SK-N-SH treated with all-trans-retinoic acid at 6 μM for 48 hours (cell line): ENCODE results near the gene LYST.

Experiments
- ATAC-seq: fragments of 200-7000 bp; cut with Tn5 transposase; 3 replicates; pipeline ENCODE4 v1.9.1; 2020; ENCODE audit warnings: mild to moderate bottlenecking, moderate library complexity
- BACH2 ChIP-seq: fragments of 250-450 bp; sonication (Bioruptor Pico); IDR thresholded peaks from 2 replicates; pipeline ENCODE4 v1.9.0; 2021; ENCODE audit warnings: mild to moderate bottlenecking, borderline replicate concordance
- CREB5 ChIP-seq: fragments of 250-450 bp; sonication (Bioruptor Pico); IDR thresholded peaks from 2 replicates; pipeline ENCODE4 v1.5.1; 2020; ENCODE audit warnings: low read depth, mild to moderate bottlenecking, moderate library complexity
- CSDC2 ChIP-seq: fragments of 250-450 bp; sonication (Bioruptor Pico); IDR thresholded peaks from 2 replicates; pipeline ENCODE4 v1.5.0; 2020; ENCODE audit warnings: mild to moderate bottlenecking, moderate library complexity
- ESRRG ChIP-seq: fragments of 250-450 bp; sonication (Bioruptor Pico); IDR thresholded peaks from 2 replicates; pipeline ENCODE4 v1.6.1; 2021; ENCODE audit warnings: mild to moderate bottlenecking
- ISL1 ChIP-seq: fragments of 250-450 bp; sonication (Bioruptor Pico); IDR thresholded peaks from 2 replicates; pipeline ENCODE4 v2.1.2; 2022; ENCODE audit warnings: mild to moderate bottlenecking, moderate library complexity
- OSR1 ChIP-seq: fragments of 250-450 bp; sonication (Bioruptor Pico); IDR thresholded peaks from 2 replicates; pipeline ENCODE4 v1.8.0; 2022; ENCODE audit warnings: moderate library complexity, mild to moderate bottlenecking, inconsistent platforms
- PPARA ChIP-seq: fragments of 250-450 bp; sonication (Bioruptor Pico); IDR thresholded peaks from 2 replicates; pipeline ENCODE4 v1.5.0; 2020; ENCODE audit warnings: mild to moderate bottlenecking, borderline replicate concordance
- RARB ChIP-seq: fragments of 250-450 bp; sonication (Bioruptor Pico); IDR thresholded peaks from 2 replicates; pipeline ENCODE4 v1.8.0; 2021; ENCODE audit warnings: mild to moderate bottlenecking, moderate library complexity
- SNAI2 ChIP-seq: fragments of 250-450 bp; sonication (Bioruptor Pico); IDR thresholded peaks from 2 replicates; pipeline ENCODE4 v1.5.0; 2020; ENCODE audit warnings: mild to moderate bottlenecking, moderate library complexity
- TCF4 ChIP-seq: fragments of 250-450 bp; sonication (Bioruptor Pico); IDR thresholded peaks from 2 replicates; pipeline ENCODE4 v1.8.0; 2021; ENCODE audit warnings: mild to moderate bottlenecking, moderate library complexity, borderline replicate concordance
- TOX ChIP-seq: fragments of 250-450 bp; sonication (Bioruptor Pico); IDR thresholded peaks from 2 replicates; pipeline ENCODE4 v1.8.0; 2021; ENCODE audit warnings: mild to moderate bottlenecking, moderate library complexity, borderline replicate concordance
- ZC3H10 ChIP-seq: fragments of 250-450 bp; sonication (Bioruptor Pico); IDR thresholded peaks from 2 replicates; pipeline ENCODE4 v1.5.1; 2021; ENCODE audit warnings: mild to moderate bottlenecking, moderate library complexity
- ZFP3 ChIP-seq: fragments of 250-450 bp; sonication (Bioruptor Pico); IDR thresholded peaks from 2 replicates; pipeline ENCODE4 v1.5.0; 2020; ENCODE audit warnings: mild to moderate bottlenecking, moderate library complexity
- ZFP30 ChIP-seq: fragments of 450-650 bp; formaldehyde crosslinking; IDR thresholded peaks from 2 replicates; pipeline ENCODE4 v1.5.0; 2022; ENCODE audit warnings: mild to moderate bottlenecking, moderate library complexity
- ZNF565 ChIP-seq: fragments of 450-650 bp; formaldehyde crosslinking; conservative IDR thresholded peaks from 2 replicates; pipeline ENCODE4 v1.5.0; 2020; ENCODE audit warnings: low read depth, mild to moderate bottlenecking, moderate library complexity
- ZNF8 ChIP-seq: fragments of 450-650 bp; formaldehyde crosslinking; IDR thresholded peaks from 2 replicates; pipeline ENCODE4 v1.5.0; 2020; ENCODE audit warnings: mild to moderate bottlenecking, moderate library complexity
- TF ChIP-seq, protein P1 (sequence below): fragments of 250-450 bp; sonication (Bioruptor Pico); IDR thresholded peaks from 2 replicates; pipeline ENCODE4 v1.5.0; 2020; ENCODE audit warnings: mild to moderate bottlenecking, moderate library complexity
- TF ChIP-seq, protein P2 (sequence below): fragments of 250-450 bp; sonication (Bioruptor Pico); IDR thresholded peaks from 2 replicates; pipeline ENCODE4 v1.5.1; 2021; ENCODE audit warnings: mild to moderate bottlenecking, moderate library complexity
- TF ChIP-seq, protein P3 (sequence below): fragments of 250-450 bp; sonication (Bioruptor Pico); IDR thresholded peaks from 2 replicates; pipeline ENCODE4 v1.8.0; 2020; ENCODE audit warnings: mild to moderate bottlenecking, moderate library complexity, borderline replicate concordance
- TF ChIP-seq, protein P4 (sequence below): fragments of 250-450 bp; sonication (Bioruptor Pico); IDR thresholded peaks from 2 replicates; pipeline ENCODE4 v1.8.0; 2021; ENCODE audit warnings: low read depth, mild to moderate bottlenecking, moderate library complexity, borderline replicate concordance

LYST gene

GRCh38 chr1:235873045-235873444 lies 6.3 kb upstream of the LYST start:
- ATAC-seq, result no peak
- TF ChIP-seq TOX (no peak), ZFP30 (CRISPR knock-in tag) (no peak), PPARA (CRISPR knock-in tag) (no peak), ZC3H10 (CRISPR knock-in tag) (no peak), ZNF565 (CRISPR knock-in tag) (no peak), ISL1 (no peak), CSDC2 (CRISPR knock-in tag) (no peak), OSR1 (CRISPR knock-in tag) (no peak), ESRRG (CRISPR knock-in tag) (no peak)
- TF ChIP-seq, protein P1, sequence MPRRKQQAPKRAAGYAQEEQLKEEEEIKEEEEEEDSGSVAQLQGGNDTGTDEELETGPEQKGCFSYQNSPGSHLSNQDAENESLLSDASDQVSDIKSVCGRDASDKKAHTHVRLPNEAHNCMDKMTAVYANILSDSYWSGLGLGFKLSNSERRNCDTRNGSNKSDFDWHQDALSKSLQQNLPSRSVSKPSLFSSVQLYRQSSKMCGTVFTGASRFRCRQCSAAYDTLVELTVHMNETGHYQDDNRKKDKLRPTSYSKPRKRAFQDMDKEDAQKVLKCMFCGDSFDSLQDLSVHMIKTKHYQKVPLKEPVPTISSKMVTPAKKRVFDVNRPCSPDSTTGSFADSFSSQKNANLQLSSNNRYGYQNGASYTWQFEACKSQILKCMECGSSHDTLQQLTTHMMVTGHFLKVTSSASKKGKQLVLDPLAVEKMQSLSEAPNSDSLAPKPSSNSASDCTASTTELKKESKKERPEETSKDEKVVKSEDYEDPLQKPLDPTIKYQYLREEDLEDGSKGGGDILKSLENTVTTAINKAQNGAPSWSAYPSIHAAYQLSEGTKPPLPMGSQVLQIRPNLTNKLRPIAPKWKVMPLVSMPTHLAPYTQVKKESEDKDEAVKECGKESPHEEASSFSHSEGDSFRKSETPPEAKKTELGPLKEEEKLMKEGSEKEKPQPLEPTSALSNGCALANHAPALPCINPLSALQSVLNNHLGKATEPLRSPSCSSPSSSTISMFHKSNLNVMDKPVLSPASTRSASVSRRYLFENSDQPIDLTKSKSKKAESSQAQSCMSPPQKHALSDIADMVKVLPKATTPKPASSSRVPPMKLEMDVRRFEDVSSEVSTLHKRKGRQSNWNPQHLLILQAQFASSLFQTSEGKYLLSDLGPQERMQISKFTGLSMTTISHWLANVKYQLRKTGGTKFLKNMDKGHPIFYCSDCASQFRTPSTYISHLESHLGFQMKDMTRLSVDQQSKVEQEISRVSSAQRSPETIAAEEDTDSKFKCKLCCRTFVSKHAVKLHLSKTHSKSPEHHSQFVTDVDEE (CRISPR knock-in tag), result no peak
- TF ChIP-seq, protein P2, sequence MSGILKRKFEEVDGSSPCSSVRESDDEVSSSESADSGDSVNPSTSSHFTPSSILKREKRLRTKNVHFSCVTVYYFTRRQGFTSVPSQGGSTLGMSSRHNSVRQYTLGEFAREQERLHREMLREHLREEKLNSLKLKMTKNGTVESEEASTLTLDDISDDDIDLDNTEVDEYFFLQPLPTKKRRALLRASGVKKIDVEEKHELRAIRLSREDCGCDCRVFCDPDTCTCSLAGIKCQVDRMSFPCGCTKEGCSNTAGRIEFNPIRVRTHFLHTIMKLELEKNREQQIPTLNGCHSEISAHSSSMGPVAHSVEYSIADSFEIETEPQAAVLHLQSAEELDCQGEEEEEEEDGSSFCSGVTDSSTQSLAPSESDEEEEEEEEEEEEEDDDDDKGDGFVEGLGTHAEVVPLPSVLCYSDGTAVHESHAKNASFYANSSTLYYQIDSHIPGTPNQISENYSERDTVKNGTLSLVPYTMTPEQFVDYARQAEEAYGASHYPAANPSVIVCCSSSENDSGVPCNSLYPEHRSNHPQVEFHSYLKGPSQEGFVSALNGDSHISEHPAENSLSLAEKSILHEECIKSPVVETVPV (CRISPR knock-in tag), result no peak
- TF ChIP-seq, protein P3, sequence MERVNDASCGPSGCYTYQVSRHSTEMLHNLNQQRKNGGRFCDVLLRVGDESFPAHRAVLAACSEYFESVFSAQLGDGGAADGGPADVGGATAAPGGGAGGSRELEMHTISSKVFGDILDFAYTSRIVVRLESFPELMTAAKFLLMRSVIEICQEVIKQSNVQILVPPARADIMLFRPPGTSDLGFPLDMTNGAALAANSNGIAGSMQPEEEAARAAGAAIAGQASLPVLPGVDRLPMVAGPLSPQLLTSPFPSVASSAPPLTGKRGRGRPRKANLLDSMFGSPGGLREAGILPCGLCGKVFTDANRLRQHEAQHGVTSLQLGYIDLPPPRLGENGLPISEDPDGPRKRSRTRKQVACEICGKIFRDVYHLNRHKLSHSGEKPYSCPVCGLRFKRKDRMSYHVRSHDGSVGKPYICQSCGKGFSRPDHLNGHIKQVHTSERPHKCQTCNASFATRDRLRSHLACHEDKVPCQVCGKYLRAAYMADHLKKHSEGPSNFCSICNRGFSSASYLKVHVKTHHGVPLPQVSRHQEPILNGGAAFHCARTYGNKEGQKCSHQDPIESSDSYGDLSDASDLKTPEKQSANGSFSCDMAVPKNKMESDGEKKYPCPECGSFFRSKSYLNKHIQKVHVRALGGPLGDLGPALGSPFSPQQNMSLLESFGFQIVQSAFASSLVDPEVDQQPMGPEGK, result no peak

DNA sequence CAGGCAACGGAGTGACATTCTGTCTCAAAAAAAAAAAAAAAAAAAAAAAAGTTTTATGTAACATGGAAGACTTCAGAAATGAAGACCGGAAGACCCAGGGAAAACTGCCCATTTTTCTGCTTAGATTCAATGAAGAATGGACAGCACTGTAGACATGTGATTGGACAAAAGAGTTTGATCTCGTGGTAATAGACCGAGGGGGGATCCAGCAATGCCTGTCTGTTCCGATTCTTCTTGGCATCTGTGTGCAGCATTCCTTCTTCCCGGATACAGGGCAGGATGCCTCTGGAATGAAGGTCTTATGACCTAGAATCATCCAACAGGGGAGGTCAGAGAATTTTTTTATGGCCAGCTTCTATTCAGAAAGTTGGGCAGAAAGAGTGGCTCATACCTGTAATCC lies 5.6 kb upstream of the LYST start:
- no peak for TF ChIP-seq ESRRG (CRISPR knock-in tag)
- no peak for TF ChIP-seq ISL1
- TF ChIP-seq TCF4 (CRISPR knock-in tag), result no peak
- TF ChIP-seq ZNF8 (CRISPR knock-in tag), result no peak
- no peak for TF ChIP-seq BACH2 (CRISPR knock-in tag)
- no peak for TF ChIP-seq ZC3H10 (CRISPR knock-in tag)
- TF ChIP-seq RARB (CRISPR knock-in tag), result no peak
- TF ChIP-seq SNAI2 (CRISPR knock-in tag), result no peak
- no peak for TF ChIP-seq TOX
- TF ChIP-seq, protein P1 (CRISPR knock-in tag), result no peak
- TF ChIP-seq ZFP30 (CRISPR knock-in tag), result no peak
- TF ChIP-seq CREB5 (CRISPR knock-in tag), result no peak
- TF ChIP-seq, protein P4, sequence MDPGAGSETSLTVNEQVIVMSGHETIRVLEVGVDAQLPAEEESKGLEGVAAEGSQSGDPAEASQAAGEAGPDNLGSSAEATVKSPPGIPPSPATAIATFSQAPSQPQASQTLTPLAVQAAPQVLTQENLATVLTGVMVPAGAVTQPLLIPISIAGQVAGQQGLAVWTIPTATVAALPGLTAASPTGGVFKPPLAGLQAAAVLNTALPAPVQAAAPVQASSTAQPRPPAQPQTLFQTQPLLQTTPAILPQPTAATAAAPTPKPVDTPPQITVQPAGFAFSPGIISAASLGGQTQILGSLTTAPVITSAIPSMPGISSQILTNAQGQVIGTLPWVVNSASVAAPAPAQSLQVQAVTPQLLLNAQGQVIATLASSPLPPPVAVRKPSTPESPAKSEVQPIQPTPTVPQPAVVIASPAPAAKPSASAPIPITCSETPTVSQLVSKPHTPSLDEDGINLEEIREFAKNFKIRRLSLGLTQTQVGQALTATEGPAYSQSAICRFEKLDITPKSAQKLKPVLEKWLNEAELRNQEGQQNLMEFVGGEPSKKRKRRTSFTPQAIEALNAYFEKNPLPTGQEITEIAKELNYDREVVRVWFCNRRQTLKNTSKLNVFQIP (CRISPR knock-in tag), result no peak
- TF ChIP-seq CSDC2 (CRISPR knock-in tag), result no peak
- TF ChIP-seq, protein P2 (CRISPR knock-in tag), result no peak
- no peak for TF ChIP-seq ZFP3 (CRISPR knock-in tag)
- no peak for ATAC-seq
